SW 1271 (cell line): ENCODE results near the gene CAMK2D.

Experiments used
- DNase-seq, 2 experiments: peaks; one replicate each; lab custom pipeline; 2025; lab: John Stamatoyannopoulos, UW

Gene CAMK2D

GRCh38 chr4:113604955-113605354 is 156.6 kb downstream of the CAMK2D start:
- DNase-seq = no peak

GRCh38 chr4:113603911-113604310 is 157.6 kb downstream of the CAMK2D start:
- no peak for DNase-seq

GRCh38 chr4:113602646-113603228 is 158.8 kb downstream of the CAMK2D start:
- DNase-seq = no peak

GRCh38 chr4:113601636-113602035 is 159.9 kb downstream of the CAMK2D start:
- no peak for DNase-seq

GRCh38 chr4:113596396-113596795 is 165.1 kb downstream of the CAMK2D start:
- DNase-seq = no peak

GRCh38 chr4:113594231-113594556 is 167.3 kb downstream of the CAMK2D start:
- no peak for DNase-seq

GRCh38 chr4:113593400-113594230 is 167.9 kb downstream of the CAMK2D start:
- DNase-seq = no peak

- DNase-seq = no peak
These were observed 169.6 kb downstream of the CAMK2D start for GRCh38 chr4:113591982-113592381.

- no peak for DNase-seq
These were observed 172.5 kb downstream of the CAMK2D start for GRCh38 chr4:113588895-113589668.

GRCh38 chr4:113587640-113588275 is 173.8 kb downstream of the CAMK2D start:
- DNase-seq = no peak

- DNase-seq = no peak
These were observed 174.4 kb downstream of the CAMK2D start for GRCh38 chr4:113587156-113587555.

GRCh38 chr4:113586072-113586471 is 175.5 kb downstream of the CAMK2D start:
- DNase-seq = no peak

GRCh38 chr4:113584407-113585150 is 177.0 kb downstream of the CAMK2D start:
- DNase-seq = peak in 1 of 2 experiments; percentile 15

- no peak for DNase-seq
These were observed 178.8 kb downstream of the CAMK2D start for GRCh38 chr4:113582737-113583136.

- no peak for DNase-seq
These were observed 182.2 kb downstream of the CAMK2D start for GRCh38 chr4:113579360-113579759.

- no peak for DNase-seq
These were observed 184.4 kb downstream of the CAMK2D start for GRCh38 chr4:113576947-113577678.

- no peak for DNase-seq
These were observed 186.1 kb downstream of the CAMK2D start for GRCh38 chr4:113575401-113575800.

- no peak for DNase-seq
These were observed 186.9 kb downstream of the CAMK2D start for GRCh38 chr4:113574636-113575103.

- DNase-seq = no peak
These were observed 188.9 kb downstream of the CAMK2D start for GRCh38 chr4:113572620-113573019.

GRCh38 chr4:113566015-113566795 is 195.3 kb downstream of the CAMK2D start:
- DNase-seq = no peak
